ENCODE results near the gene IPO13.

DNA sequence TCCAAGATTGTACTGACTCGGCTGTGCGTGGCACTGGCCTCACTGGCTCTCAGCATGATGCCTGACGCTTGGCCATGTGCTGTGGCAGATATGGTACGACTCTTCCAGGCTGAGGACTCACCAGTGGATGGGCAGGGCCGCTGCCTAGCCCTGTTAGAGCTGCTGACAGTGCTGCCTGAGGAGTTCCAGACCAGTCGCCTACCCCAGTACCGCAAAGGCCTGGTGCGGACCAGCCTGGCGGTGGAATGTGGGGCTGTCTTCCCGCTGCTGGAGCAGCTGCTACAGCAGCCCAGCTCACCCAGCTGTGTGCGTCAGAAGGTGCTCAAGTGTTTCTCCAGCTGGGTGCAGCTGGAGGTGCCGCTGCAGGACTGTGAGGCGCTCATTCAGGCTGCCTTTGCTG is 2.9 kb downstream of the IPO13 start:
- TF ChIP-seq POLR2A (IDR thresholded peaks at IDR 0.05) (no peak), CTCF (IDR thresholded peaks at IDR 0.05) (no peak)

All from transverse colon (tissue), 3 donors.